Skeletal muscle tissue (tissue), 4 donors: ENCODE data around the gene ALPP. TPM values are rescaled to one million over a fixed set of nuclear protein-coding genes. Genes with fewer than 3 reads are reported as not detected.
"Not testable (repeated sequence)": the region's sequence is repeated elsewhere in the genome, so short reads cannot be mapped to it uniquely, and the experiment has no call there.

ENCODE experiments used
- H3K27ac ChIP-seq: one replicate; pipeline ENCODE4 v1.7.0; 2013; ENCODE audit warnings: mild to moderate bottlenecking, low read depth, low read length, inconsistent platforms
- H3K27me3 ChIP-seq, 3 donors: one replicate each; pipeline ENCODE4 v1.7.0; 2013; ENCODE audit warnings: low read length in 3 of 3; ENCODE audit not compliant: control insufficient read depth in 3 of 3, insufficient read depth in 3 of 3
- H3K36me3 ChIP-seq, 3 donors: one replicate each; pipeline ENCODE4 v1.7.0; 2013; ENCODE audit warnings: low read length in 3 of 3; ENCODE audit not compliant: control insufficient read depth in 3 of 3, insufficient read depth in 3 of 3
- H3K4me1 ChIP-seq, 3 donors: one replicate each; pipeline ENCODE4 v1.7.0; 2013; ENCODE audit warnings: low read length in 3 of 3, mild to moderate bottlenecking in 3 of 3; ENCODE audit not compliant: control insufficient read depth in 3 of 3, insufficient read depth in 3 of 3
- H3K4me3 ChIP-seq, 3 donors: one replicate each; pipeline ENCODE4 v1.7.0; 2013; ENCODE audit warnings: low read length in 3 of 3
- H3K9ac ChIP-seq, 3 donors: one replicate each; pipeline ENCODE4 v1.7.0; 2013; ENCODE audit warnings: low read length in 3 of 3, mild to moderate bottlenecking in 3 of 3, moderate library complexity in 2 of 3, low read depth in 1 of 3
- H3K9me3 ChIP-seq, 3 donors: one replicate each; pipeline ENCODE4 v1.7.0; 2013; ENCODE audit warnings: low read length in 3 of 3; ENCODE audit not compliant: control insufficient read depth in 3 of 3
- total RNA-seq: library from RNA; depleted of rRNA; stranded (reverse); fragments of >200 nt; gene quantifications from one replicate; pipeline ENCODE4 v1.2.3, GENCODE V29; 2014
- donor health status: Osteomylitis.

ALPP gene
- total RNA-seq, 1 donor from 2014 or later: not detected

DNA sequence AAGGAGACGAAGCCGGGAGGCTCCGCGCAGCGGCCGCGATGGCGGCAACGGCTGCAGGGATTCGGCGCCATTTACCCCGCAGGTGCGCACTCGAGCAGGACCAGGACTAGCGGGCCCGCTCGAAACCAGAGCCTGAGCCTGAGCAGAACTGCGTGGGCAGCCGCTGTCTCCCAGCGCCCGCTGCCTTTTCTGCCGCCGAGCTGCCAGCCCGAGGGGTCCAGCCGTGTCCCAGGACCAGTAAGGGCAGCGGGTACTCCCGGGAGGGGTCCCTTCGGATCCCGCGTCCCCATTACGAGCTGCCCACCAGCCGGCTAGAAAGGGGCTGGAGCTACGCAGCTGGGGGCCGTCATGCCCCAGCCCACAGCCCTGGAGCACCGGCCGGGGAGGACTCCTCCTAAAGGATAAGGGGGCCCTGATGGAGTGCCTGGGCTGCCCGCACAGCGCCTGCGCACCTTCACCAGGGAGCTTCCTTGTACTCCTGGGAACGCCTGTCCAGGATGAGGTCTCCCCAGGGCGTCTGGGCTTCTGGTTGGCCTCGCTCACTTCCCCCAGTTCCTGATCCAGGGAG lies 9.9 kb downstream of the ALPP start:
- H3K9ac ChIP-seq: no peak overlapping the region
- H3K9me3 ChIP-seq: no peaks in the 10 kb centered on the region
- no peak overlapping the region for H3K4me3 ChIP-seq
- peaks cover 0 to 5% (median 3%) of the 10 kb centered on the region in 3 donors for H3K4me1 ChIP-seq
- H3K27me3 ChIP-seq: peaks cover 53 to 68% (median 63%) of the 10 kb centered on the region in 3 donors
- no peak overlapping the region for H3K27ac ChIP-seq
- no peaks in the 10 kb centered on the region for H3K36me3 ChIP-seq

DNA sequence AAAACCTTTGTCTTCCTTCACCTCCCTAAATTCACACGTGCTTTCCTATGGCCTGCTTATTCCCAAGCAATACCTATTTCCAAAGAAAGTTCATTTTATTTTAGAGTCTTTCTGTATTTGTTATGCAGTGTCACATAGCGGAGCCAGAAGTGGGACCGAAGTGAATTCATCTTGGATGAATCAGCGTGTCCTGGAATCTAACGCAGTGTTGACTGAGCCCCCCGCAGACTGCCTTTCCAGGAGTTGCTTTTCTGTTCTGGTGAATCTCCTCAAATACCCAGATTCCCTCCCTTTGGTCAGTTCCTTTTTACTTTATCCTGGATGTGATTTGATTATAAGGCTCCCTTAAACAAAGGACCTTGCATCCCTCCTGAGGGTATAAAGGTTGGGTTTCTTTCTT lies 10.8 kb downstream of the ALPP start:
- Histone ChIP-seq H3K36me3 (no peaks in the 10 kb centered on the region), H3K9me3 (no peaks in the 10 kb centered on the region), H3K4me3 (no peak overlapping the region), H3K4me1 (peaks cover 0 to 5% (median 3%) of the 10 kb centered on the region in 3 donors), H3K9ac (no peak overlapping the region), H3K27ac (no peak overlapping the region), H3K27me3 (peaks cover 49 to 60% (median 57%) of the 10 kb centered on the region in 3 donors)

DNA sequence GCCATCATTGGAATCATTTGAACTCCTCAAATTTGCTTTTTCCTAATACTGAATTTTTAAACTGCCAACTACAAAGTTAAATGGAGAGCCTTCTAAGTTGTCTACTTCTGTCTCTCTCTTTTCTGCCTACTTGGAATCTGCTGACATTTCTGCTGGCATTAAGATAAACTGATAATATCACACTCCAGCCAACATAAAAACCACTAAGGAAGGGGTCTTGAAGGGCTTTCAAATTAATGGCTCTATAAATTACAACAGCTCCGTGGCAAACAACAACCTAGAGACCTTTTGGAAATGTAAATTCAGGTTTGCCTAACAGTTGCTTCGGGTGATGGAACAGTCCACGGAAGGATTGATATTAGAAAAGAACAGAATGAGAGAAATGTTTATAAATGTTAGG lies 12.1 kb downstream of the ALPP start:
- H3K4me3 ChIP-seq: no peak overlapping the region
- H3K27ac ChIP-seq: no peak overlapping the region
- no peaks in the 10 kb centered on the region for H3K9me3 ChIP-seq
- peaks cover 41 to 55% (median 50%) of the 10 kb centered on the region in 3 donors for H3K27me3 ChIP-seq
- H3K4me1 ChIP-seq: peaks cover 0 to 5% (median 3%) of the 10 kb centered on the region in 3 donors
- H3K36me3 ChIP-seq: no peaks in the 10 kb centered on the region
- H3K9ac ChIP-seq: no peak overlapping the region

DNA sequence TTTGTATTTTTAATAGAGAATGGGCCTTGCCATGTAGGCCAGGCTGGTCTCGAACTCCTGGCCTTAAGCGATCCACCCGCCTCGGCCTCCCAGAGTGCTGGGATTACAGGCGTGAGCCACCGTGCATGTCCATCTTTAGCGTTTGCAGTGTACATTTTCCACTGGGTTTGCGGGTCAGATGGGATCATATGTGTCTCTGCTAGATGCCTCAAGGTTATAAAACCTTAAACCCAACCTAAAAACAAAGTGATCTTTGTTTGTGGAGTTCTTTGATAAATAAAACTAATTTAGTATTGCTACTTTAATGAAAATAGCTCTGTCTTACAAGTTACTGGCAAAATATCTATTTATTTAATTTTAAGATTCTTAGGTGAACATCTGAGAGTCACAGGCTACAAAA lies 15.0 kb downstream of the ALPP start:
- H3K27me3 ChIP-seq: peaks cover 18 to 32% (median 22%) of the 10 kb centered on the region in 3 donors
- H3K9me3 ChIP-seq: no peaks in the 10 kb centered on the region
- H3K27ac ChIP-seq: no peak overlapping the region
- H3K4me3 ChIP-seq: no peak overlapping the region
- no peak overlapping the region for H3K9ac ChIP-seq
- no peaks in the 10 kb centered on the region for H3K4me1 ChIP-seq
- H3K36me3 ChIP-seq: no peaks in the 10 kb centered on the region

DNA sequence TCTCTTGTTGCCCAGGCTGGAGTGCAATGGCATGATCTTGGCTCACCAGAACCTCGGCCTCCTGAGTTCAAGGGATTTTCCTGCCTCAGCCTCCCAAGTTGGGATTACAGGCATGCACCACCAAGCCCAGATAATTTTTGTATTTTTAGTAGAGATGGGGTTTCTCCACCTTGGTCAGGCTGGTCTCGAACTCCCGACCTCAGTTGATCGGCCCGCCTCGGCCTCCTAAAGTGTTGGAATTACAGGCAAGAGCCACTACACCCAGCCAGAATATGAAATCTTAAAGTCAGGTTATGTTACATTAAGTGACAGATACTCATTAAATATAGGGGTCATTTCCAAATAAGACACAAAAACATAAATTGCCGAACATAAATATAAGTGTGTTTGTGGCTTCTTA lies 15.9 kb downstream of the ALPP start:
- H3K9me3 ChIP-seq, H3K9ac ChIP-seq, H3K4me1 ChIP-seq, H3K4me3 ChIP-seq, H3K36me3 ChIP-seq, H3K27ac ChIP-seq: not testable (repeated sequence)
- H3K27me3 ChIP-seq: peaks cover 11 to 26% (median 14%) of the 10 kb centered on the region in 3 donors

DNA sequence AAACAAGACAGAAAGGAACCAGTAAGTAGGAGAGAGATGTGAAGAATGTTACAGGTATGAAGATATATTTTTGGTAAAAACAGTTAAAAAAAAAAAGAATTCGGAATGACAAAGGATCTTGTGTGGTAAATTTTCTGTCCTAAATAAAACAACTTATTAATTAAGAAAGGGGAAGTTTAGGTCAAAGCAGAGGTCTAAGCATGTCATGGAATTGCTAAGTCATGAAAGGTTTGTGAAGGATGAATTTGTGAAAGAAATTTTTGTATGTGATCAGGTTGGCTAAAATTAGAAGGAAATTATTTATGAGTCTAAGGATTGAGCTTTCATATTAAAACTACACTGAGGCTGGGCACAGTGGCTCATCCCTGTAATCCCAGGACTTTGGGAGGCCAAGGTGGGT lies 17.0 kb downstream of the ALPP start:
- Histone ChIP-seq H3K27ac (no peak overlapping the region), H3K9me3 (no peaks in the 10 kb centered on the region), H3K4me3 (no peak overlapping the region), H3K36me3 (no peaks in the 10 kb centered on the region), H3K9ac (no peak overlapping the region), H3K27me3 (peaks cover 4 to 21% (median 6%) of the 10 kb centered on the region in 3 donors), H3K4me1 (no peaks in the 10 kb centered on the region)

DNA sequence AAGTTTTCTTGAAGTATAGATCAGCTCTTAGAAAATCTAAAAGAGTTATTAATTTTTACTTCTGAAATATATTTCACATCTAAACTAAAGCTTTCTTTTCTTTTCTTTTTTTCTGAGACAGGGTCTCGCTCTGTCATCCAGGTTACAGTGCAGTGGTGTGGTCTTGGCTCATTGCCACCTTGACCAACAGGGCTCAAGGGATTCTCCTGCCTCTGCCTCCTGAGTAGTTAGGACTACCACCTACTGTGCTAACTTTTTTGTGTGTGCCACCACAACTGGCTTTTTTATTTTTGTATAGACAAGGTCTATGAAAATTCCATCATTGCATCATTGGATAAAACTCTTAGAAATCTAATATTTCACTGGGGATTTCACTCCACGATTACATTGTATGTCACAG lies 18.1 kb downstream of the ALPP start:
- H3K36me3 ChIP-seq: no peaks in the 10 kb centered on the region
- H3K27me3 ChIP-seq: peaks cover 3 to 14% (median 4%) of the 10 kb centered on the region in 3 donors
- no peak overlapping the region for H3K4me3 ChIP-seq
- no peaks in the 10 kb centered on the region for H3K4me1 ChIP-seq
- no peaks in the 10 kb centered on the region for H3K9me3 ChIP-seq
- no peak overlapping the region for H3K9ac ChIP-seq
- H3K27ac ChIP-seq: no peak overlapping the region

DNA sequence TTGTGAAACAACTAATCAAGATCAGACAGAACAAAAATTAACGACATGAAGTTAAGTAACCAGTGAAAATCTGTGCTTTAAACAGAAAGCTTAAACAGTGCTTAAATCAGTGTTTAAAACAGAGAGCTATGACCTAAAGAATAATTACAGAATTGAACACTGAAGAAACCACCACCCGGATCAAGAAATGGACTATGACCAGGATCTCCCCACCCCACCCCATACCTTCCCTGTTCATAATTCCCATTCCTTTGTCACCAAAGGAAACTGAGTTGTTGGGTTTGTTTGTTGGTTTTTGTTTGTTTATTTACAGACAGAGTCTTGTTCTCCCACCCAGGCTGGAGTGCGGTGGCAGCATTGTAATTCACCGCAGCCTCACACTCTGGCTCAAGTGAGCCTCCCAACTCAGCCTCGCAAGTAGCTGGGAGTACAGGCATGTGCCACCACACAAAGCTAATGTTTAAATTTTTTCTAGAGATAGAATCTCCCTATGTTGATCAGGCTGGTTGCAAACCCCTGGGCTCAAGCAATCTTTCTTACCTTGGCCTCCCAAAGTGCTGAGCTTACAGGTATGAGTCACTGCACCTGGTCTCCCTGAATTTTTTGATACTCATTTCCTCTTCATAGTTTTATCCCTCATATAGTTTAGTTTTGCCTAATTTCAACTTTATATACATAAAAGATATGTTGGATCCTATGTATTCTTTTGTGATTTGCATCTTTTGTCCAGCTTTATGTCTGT lies 19.9 kb downstream of the ALPP start:
- no peak overlapping the region for H3K4me3 ChIP-seq
- H3K4me1 ChIP-seq: no peaks in the 10 kb centered on the region
- H3K9me3 ChIP-seq: no peaks in the 10 kb centered on the region
- H3K9ac ChIP-seq: no peak overlapping the region
- H3K27ac ChIP-seq: no peak overlapping the region
- peaks cover 3 to 12% (median 4%) of the 10 kb centered on the region in 3 donors for H3K27me3 ChIP-seq
- no peaks in the 10 kb centered on the region for H3K36me3 ChIP-seq

DNA sequence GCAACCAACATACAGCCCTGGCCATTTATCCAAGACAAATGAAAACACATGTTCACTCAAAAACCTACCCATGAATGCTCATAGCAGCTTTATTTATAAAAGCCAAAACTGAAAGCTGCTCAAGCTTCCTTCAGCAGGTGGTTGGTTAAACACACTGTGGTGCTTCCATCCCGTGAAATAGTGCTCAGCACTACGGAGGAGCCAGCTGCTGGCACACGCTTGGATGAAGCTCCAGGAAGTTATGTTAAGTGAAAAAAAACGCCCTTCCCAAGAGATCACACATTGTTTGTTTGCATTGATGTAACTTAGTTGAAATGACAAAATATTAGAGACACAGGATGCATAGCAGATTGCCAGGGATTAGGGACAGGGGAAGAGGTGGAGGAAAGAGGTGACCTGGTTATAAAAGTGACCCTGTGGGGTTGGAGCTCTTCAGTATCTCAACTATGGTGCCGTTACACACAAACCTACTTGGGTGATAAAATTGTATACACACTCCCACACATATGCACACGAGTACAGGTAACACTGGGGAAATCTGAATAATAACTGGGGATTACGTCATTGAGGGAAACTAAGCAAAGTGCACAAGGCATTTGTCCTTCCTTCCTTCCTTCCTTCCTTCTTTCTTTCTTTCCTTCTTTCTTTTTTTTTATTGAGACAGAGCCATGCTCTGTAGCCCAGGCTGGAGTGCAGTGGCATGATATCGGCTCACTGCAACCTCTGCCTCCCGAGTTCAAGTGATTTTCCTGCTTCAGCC lies 21.9 kb downstream of the ALPP start:
- Histone ChIP-seq H3K4me3 (no peak overlapping the region), H3K36me3 (no peaks in the 10 kb centered on the region), H3K9me3 (no peaks in the 10 kb centered on the region), H3K27ac (no peak overlapping the region), H3K4me1 (no peaks in the 10 kb centered on the region), H3K9ac (no peak overlapping the region), H3K27me3 (peaks cover 3 to 12% (median 4%) of the 10 kb centered on the region in 3 donors)

DNA sequence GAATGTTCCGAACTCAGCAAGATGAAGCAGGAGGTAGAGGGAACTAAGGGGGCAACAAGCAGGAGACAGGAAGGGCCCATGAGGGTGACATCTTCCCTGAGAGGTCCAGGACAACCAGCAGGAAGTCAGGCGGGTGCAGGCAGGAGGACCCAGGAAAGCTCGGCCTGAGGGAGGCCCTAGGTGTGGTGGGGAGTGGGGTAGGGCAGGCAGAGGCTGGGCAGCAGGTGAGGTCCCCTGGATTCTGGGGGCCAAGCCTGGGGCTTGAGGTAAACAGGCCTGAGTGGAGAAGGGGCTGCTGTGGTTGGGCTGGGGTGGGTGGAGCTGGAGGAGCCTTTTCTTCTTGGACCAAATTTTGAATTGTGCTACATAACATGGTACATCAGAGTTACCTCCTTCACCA lies 24.0 kb downstream of the ALPP start:
- peaks cover 3 to 6% (median 4%) of the 10 kb centered on the region in 3 donors for H3K27me3 ChIP-seq
- H3K36me3 ChIP-seq: no peaks in the 10 kb centered on the region
- H3K4me1 ChIP-seq: no peaks in the 10 kb centered on the region
- H3K4me3 ChIP-seq: no peak overlapping the region
- H3K9me3 ChIP-seq: no peaks in the 10 kb centered on the region
- no peak overlapping the region for H3K27ac ChIP-seq
- no peak overlapping the region for H3K9ac ChIP-seq
